Peyer's patch (tissue), 4 donors: ENCODE data around the gene RAPGEF1.

Source experiments
- POLR2A ChIP-seq, 2 donors: fragments of 450-650 bp; IDR thresholded peaks; one replicate each; pipeline ENCODE4 v1.5.1; 2017; ENCODE audit warnings: antibody characterized with exemption in 2 of 2, mild to moderate bottlenecking in 2 of 2, moderate library complexity in 2 of 2
- TF ChIP-seq, protein P1 (sequence below), 6 experiments: fragments of 450-650 bp in 4 of 6; fragments of 200-600 bp in 2 of 6; sonication (generic) in 1 of 6; IDR thresholded peaks; one replicate each; pipeline ENCODE4 v1.5.1; 2017 to 2019; ENCODE audit warnings: antibody characterized with exemption in 6 of 6, mild to moderate bottlenecking in 3 of 6, moderate library complexity in 1 of 6

- TF ChIP-seq, protein P1, sequence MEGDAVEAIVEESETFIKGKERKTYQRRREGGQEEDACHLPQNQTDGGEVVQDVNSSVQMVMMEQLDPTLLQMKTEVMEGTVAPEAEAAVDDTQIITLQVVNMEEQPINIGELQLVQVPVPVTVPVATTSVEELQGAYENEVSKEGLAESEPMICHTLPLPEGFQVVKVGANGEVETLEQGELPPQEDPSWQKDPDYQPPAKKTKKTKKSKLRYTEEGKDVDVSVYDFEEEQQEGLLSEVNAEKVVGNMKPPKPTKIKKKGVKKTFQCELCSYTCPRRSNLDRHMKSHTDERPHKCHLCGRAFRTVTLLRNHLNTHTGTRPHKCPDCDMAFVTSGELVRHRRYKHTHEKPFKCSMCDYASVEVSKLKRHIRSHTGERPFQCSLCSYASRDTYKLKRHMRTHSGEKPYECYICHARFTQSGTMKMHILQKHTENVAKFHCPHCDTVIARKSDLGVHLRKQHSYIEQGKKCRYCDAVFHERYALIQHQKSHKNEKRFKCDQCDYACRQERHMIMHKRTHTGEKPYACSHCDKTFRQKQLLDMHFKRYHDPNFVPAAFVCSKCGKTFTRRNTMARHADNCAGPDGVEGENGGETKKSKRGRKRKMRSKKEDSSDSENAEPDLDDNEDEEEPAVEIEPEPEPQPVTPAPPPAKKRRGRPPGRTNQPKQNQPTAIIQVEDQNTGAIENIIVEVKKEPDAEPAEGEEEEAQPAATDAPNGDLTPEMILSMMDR (IDR thresholded peaks at IDR 0.05): no peak
- TF ChIP-seq POLR2A (IDR thresholded peaks at IDR 0.05): no peak
Measured at GRCh38 chr9:131629825-131630204, 110.1 kb downstream of the RAPGEF1 start.
